ENCODE data around the gene KIF5A.

KIF5A gene

DNA sequence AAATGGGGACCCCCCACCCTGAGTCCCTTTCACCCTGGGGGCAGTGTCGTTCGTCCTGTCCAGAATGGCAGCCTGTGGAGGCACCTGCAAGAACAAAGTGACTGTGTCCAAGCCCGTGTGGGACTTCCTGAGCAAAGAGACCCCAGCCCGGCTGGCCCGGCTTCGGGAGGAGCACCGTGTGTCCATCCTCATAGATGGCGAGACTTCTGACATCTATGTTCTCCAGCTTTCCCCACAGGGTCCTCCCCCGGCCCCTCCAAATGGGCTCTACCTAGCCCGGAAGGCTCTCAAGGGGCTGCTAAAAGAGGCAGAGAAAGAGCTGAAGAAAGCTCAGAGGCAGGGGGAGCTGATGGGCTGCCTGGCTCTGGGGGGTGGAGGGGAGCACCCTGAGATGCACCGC is 57.0 kb downstream of the KIF5A start:
- no peak overlapping the region for H3K27ac ChIP-seq
- no peaks in the 10 kb centered on the region for H3K27me3 ChIP-seq (replicated peaks)
- TF ChIP-seq, protein P1, sequence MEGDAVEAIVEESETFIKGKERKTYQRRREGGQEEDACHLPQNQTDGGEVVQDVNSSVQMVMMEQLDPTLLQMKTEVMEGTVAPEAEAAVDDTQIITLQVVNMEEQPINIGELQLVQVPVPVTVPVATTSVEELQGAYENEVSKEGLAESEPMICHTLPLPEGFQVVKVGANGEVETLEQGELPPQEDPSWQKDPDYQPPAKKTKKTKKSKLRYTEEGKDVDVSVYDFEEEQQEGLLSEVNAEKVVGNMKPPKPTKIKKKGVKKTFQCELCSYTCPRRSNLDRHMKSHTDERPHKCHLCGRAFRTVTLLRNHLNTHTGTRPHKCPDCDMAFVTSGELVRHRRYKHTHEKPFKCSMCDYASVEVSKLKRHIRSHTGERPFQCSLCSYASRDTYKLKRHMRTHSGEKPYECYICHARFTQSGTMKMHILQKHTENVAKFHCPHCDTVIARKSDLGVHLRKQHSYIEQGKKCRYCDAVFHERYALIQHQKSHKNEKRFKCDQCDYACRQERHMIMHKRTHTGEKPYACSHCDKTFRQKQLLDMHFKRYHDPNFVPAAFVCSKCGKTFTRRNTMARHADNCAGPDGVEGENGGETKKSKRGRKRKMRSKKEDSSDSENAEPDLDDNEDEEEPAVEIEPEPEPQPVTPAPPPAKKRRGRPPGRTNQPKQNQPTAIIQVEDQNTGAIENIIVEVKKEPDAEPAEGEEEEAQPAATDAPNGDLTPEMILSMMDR (IDR thresholded peaks at IDR 0.05; ENCODE audit: low read depth, low read length, missing control alignments), result no peak
- no peak overlapping the region for H3K4me3 ChIP-seq (ENCODE audit: low read depth, low read length)
- DNase-seq, result no peak
- in situ Hi-C loops (cut with HindIII; ENCODE audit: low pct_ligation_motif_present, low sequenced_read_pairs), result no loop called here
- H3K36me3 ChIP-seq (replicated peaks), result no peaks in the 10 kb centered on the region

DNA sequence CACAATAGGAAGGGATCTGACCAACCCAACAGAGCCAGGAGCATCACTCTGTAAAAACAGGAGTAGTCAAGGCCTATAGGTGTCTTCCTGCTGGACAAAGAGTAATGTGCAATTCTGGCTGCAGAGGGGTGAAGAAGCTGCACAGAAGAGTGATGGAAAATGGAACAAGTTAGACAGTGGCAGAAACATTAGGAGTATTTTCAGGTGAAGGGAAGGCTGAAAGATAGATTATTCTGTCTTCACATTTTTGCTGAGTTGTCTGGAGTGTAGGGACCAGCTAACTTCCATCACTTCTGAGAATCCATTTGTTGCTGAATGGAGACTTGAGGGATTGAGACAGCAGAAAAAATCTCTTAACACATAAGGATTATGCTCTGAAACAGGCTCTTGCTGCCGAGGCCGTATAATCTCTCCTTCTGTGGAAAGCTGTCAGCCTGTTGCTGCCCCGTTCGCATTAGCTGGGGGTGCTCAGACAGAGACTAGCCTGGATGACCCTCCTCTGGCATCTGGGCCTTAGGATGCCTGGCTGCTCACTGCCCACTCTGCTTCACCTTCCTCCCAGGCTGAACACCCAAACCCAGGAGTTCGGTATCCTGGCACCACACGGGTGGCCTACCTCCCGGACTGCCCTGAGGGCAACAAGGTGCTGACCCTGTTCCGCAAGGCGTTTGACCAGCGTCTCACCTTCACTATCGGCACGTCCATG is 58.3 kb downstream of the KIF5A start:
- in situ Hi-C loops (cut with HindIII; ENCODE audit: low pct_ligation_motif_present, low sequenced_read_pairs), result no loop called here
- TF ChIP-seq, protein P1 (IDR thresholded peaks at IDR 0.05; ENCODE audit: low read depth, low read length, missing control alignments), result no peak
- no peak overlapping the region for H3K4me3 ChIP-seq (ENCODE audit: low read depth, low read length)
- no peaks in the 10 kb centered on the region for H3K36me3 ChIP-seq (replicated peaks)
- H3K27me3 ChIP-seq (replicated peaks), result no peaks in the 10 kb centered on the region
- DNase-seq, result no peak
- H3K27ac ChIP-seq, result no peak overlapping the region

DNA sequence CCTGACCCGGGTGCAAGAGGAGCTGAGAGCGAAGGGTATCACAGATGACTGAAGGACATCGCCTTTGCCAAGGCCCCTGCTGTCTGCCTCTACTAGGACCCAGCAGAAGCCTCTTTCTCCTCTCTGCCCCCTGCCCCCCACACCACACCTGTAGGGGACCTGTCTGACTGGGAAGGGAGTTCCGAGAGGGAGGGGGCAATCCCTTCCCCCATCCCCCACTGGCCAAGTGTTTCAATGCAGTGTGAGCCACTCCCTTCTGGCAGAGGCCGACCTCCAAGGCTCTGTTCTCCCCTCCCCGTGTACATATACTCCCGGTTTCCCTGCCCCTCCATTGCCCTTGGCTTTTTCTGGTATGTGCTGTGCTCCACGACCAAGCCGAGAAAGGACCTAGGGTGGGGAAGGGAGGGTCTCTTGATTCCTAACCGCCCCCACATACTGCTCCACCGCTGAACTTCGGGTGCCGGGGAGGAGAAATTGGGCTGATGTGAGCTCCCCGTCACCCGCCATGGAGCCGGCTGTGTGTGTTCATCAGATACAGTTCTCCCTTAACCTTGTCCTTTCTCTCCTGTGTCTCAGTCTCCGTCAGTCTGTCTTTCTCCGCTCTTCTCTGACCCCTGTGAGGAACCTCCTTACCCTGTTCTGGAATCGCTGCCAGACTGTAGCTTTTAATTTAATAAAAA is 59.4 kb downstream of the KIF5A start:
- H3K4me3 ChIP-seq (ENCODE audit: low read depth, low read length), result no peak overlapping the region
- in situ Hi-C loops (cut with HindIII; ENCODE audit: low pct_ligation_motif_present, low sequenced_read_pairs), result no loop called here
- TF ChIP-seq, protein P1 (IDR thresholded peaks at IDR 0.05; ENCODE audit: low read depth, low read length, missing control alignments), result no peak
- DNase-seq, result no peak
- no peaks in the 10 kb centered on the region for H3K27me3 ChIP-seq (replicated peaks)
- no peak overlapping the region for H3K27ac ChIP-seq
- H3K36me3 ChIP-seq (replicated peaks), result no peaks in the 10 kb centered on the region

DNA sequence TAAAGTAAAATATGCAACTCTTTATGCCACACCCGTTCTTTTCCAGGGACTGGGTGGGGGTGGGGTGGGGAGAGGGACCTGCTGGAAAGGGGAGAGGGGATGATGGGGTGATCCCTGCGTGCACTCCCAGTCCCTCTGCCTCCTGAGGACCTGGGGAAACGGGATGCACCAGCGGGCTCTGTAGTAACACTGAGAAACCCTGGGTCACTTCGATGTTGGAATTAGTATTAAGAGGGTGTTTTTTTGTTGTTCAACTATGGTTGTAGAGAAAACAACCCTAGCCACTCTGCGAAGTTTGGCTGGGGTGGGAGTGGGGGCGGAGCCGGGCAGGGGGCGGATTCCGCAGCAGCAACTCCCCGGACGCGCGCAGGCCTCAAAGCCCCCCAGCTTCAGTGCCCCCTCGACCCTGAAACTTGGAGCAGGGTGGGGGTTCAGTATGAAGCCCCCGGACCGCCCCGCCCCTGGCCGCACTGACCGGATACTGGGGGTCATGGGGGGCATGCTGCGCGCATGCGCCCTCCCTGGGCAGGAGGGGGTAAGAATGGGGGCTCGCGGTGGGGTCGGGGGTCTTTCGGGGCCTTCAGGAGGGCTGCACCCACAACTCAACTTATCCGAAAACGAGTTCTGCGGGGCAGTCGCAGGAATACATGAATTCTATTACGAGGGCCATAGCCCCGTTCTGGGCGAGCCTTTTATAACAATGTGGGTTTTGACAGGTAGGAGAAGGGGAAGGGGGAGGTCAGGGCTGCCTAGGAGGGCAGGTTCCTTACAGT is 60.1 kb downstream of the KIF5A start:
- H3K27me3 ChIP-seq (replicated peaks), result no peaks in the 10 kb centered on the region
- DNase-seq, result no peak
- in situ Hi-C loops (cut with HindIII; ENCODE audit: low pct_ligation_motif_present, low sequenced_read_pairs), result no loop called here
- no peak overlapping the region for H3K27ac ChIP-seq
- TF ChIP-seq, protein P1 (IDR thresholded peaks at IDR 0.05; ENCODE audit: low read depth, low read length, missing control alignments), result no peak
- peak overlapping the region; percentile 65 for H3K4me3 ChIP-seq (ENCODE audit: low read depth, low read length)
- no peaks in the 10 kb centered on the region for H3K36me3 ChIP-seq (replicated peaks)

DNA sequence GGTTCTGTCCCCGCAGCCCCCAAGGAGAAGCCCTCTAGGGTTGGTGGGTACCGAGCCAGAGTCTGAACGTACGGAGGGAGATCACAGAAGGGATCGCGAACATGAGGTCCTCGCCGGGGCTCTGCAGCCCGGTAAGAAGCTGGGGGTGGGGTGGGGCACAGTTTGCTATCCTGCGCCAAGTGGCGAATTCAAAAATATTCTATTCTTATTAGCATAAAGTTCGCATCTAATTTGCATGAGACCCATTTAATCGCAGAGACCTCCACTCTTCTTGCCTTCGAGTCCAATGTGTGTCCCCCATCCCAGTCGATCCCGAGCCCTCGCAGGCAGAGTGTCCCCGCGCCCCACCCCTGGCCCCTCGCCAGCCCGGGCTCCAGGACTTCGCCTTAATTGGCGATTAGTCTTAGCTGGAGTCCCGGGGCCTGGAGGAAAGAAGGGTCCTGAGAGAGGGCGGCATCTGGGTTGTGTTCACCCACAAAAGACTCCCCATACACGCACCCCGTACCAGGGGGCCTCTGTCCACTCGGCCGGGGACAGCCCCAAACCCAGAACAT is 60.8 kb downstream of the KIF5A start:
- Histone ChIP-seq H3K27ac (no peak overlapping the region), H3K36me3 (replicated peaks) (no peaks in the 10 kb centered on the region), H3K4me3 (ENCODE audit: low read depth, low read length) (peak overlapping the region; percentile 65), H3K27me3 (replicated peaks) (no peaks in the 10 kb centered on the region)
- in situ Hi-C loops (cut with HindIII; ENCODE audit: low pct_ligation_motif_present, low sequenced_read_pairs), result no loop called here
- no peak for DNase-seq
- TF ChIP-seq, protein P1 (IDR thresholded peaks at IDR 0.05; ENCODE audit: low read depth, low read length, missing control alignments), result no peak
